Neural cell (in vitro differentiated cells): ENCODE results near the gene SH3GL3.

Experiments used
- CTCF ChIP-seq: fragments of 450-650 bp; IDR thresholded peaks from 2 replicates; pipeline ENCODE4 v1.5.1; 2014; ENCODE audit warnings: antibody characterized with exemption, mild to moderate bottlenecking, moderate library complexity; ENCODE audit not compliant: poor library complexity, severe bottlenecking
- POLR2AphosphoS5 ChIP-seq: IDR thresholded peaks from 2 replicates; pipeline ENCODE4 v1.6.1; 2012

GRCh38 chr15:83422081-83422480 lies 25.1 kb upstream of the SH3GL3 start:
- no peak for TF ChIP-seq CTCF
- TF ChIP-seq POLR2AphosphoS5: no peak
